ENCODE measurements around the gene CDYL2. TPM values are rescaled to one million over a fixed set of nuclear protein-coding genes. Genes with fewer than 3 reads are reported as not detected.

Gene CDYL2
- total RNA-seq, 2 experiments from 2014 or later: 54.6 to 60.2 TPM

DNA sequence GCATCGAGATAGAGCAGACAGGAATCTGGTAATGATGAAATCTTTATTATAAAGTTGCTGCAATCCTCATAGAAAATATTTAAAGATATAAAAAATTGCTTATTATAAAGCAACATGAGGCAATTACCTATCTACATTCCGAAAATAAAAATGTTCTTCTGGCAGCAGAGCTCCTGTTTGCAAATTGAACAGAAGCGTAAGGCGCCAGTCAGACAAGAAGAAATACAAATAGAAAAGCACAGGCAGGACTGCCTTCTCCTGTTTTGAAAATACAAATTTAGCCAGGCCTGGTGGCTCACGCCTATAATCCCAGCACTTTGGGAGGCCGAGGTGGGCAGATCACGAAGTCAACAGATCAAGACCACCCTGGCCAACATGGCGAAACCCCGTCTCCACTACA, 95.6 kb downstream of the CDYL2 start:
- POLR2A ChIA-PET: no interaction called here
- Mint-ChIP-seq H3K4me3 (no peak overlapping the region), H3K27ac (no peak overlapping the region), H3K27me3 (no peaks in the 10 kb centered on the region), H3K36me3 (ENCODE audit: low read depth) (peaks cover 11% of the 10 kb centered on the region), H3K4me1 (no peaks in the 10 kb centered on the region), H3K9me3 (no peaks in the 10 kb centered on the region)
- CTCF ChIA-PET: no interaction called here
- DNase-seq: no peak

DNA sequence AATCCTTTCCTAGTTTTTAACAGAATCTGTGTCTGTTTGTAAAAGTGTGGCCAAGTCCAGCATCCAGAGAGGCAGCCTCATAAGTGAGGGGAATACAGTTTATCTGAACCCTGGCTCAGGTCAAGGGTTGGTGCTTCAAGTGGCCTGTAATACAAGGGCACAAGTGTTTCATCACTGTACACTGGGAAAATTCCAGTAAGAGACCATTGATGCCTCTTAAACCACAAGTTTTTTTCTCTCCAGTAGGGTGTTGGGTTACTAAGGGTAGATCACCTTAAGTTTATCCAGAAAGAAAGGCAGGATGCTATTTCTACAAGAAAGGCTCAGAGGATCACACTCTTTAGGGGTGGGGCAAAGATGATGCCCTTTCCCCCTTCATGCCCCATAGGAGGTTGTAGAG, 96.7 kb downstream of the CDYL2 start:
- CTCF ChIA-PET: no interaction called here
- Mint-ChIP-seq H3K9me3 (no peaks in the 10 kb centered on the region), H3K36me3 (ENCODE audit: low read depth) (peaks cover 8% of the 10 kb centered on the region), H3K27ac (no peak overlapping the region), H3K4me3 (no peak overlapping the region), H3K4me1 (no peaks in the 10 kb centered on the region), H3K27me3 (no peaks in the 10 kb centered on the region)
- no peak for DNase-seq
- POLR2A ChIA-PET: no interaction called here

DNA sequence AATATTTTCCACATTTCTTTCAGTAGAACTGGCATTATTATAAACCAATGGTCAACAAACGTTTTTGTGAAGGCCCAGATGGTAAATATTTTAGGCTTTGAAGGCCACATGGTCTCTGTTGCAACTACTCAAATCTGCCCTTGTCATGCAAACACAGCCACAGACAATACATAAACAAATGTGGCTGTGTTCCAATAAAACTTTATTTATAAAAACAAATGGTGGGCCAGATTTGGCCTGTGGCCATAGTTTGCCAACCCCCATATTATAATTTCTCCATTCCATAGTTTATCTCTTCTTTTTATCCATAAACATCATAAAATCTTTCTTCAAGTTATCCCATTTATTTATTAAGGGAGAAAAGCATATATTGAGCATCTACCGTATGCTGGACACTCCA, 98.8 kb downstream of the CDYL2 start:
- Mint-ChIP-seq H3K36me3 (ENCODE audit: low read depth) (peaks cover 8% of the 10 kb centered on the region), H3K9me3 (no peaks in the 10 kb centered on the region), H3K4me3 (no peak overlapping the region), H3K27ac (no peak overlapping the region), H3K27me3 (no peaks in the 10 kb centered on the region), H3K4me1 (peaks cover 4% of the 10 kb centered on the region)
- CTCF ChIA-PET: no interaction called here
- POLR2A ChIA-PET: no interaction called here
- DNase-seq: no peak

DNA sequence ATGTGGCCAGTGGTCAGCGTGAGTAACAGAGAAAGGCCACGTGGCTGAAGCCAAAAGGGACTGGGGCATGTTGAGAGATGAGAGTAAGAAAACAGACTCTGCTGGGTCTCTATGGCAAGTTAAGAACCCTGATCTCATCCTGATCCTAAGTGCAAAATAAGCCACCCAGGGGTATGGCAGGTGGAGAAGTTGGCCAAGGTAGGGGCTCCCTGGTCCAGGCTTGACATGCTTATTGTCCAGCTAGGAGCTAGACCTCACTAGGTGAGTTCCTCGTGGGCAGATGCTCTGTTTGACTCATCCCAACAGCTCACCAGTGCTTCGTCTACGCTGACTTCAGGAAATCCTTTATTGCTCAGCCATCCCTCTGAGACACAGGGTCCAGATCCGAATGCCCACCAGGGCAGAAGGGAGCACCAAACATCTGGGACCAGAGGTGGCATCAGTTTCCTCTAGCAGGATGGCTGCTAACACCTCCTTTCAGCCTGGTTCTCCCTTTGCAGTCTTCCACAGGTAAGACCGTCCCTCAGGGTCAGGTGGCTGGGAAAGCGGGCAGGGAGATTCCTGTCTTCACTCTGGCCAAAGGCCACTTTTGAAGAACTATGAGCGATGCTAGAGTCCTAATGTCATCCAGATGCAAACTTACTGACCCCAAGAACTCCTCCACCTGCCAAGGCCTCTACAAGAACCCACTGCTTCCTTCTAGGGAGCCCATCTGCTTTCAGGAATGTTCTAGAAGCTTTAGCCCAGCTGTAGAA, 99.5 kb downstream of the CDYL2 start:
- H3K9me3 Mint-ChIP-seq: no peaks in the 10 kb centered on the region
- no peak for DNase-seq
- peaks cover 8% of the 10 kb centered on the region for H3K36me3 Mint-ChIP-seq (ENCODE audit: low read depth)
- peaks cover 5% of the 10 kb centered on the region for H3K4me1 Mint-ChIP-seq
- no peak overlapping the region for H3K4me3 Mint-ChIP-seq
- no peak overlapping the region for H3K27ac Mint-ChIP-seq
- ChIA-PET POLR2A (no interaction called here), CTCF (no interaction called here)
- H3K27me3 Mint-ChIP-seq: no peaks in the 10 kb centered on the region

DNA sequence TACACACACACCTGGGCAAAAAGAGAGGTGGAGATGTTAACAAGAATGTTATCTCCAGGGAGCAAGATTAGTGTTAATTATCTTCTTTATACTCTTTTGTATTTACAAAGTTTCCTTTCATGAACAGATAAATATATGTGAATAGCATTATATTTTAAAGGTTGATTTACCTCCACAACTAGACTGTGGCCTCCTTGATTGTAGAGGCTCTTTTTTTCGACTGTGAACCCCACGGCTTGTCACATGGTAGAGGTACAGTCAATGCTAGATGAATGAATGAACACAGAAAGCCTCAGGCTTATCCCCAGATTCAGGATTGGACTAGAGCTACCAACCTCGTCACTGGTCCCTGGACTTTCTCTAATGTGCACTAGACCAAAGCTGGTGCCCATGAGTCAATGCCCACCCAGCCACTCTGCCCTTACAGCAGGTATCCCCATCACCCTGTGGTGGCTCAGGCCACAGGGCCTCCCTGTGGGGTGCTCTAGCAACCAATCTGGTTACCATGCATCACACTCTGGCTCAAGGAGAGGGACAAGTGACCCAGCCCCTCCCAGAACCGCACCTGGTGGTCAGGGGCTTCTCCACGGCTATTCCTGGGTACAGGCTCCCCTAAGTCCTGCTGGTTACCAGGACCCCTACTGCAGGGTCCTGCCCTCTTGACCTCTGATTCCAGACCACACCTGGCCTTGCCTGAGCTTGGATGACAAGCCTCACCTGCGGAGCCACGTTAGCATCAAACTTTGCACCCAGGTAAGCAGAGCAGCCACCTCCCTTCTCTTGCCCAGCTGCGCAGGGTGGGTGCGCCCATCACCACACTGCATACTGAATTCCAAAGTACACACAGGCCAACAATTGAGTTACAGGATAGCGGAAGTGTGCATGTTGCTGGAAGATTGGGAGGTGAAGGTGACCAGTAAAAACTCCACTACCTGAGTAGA, 101.0 kb downstream of the CDYL2 start:
- Mint-ChIP-seq H3K27ac (no peak overlapping the region), H3K9me3 (peaks cover 4% of the 10 kb centered on the region), H3K27me3 (no peaks in the 10 kb centered on the region), H3K36me3 (ENCODE audit: low read depth) (peaks cover 14% of the 10 kb centered on the region), H3K4me1 (peaks cover 10% of the 10 kb centered on the region), H3K4me3 (no peak overlapping the region)
- no peak for DNase-seq
- ChIA-PET CTCF (no interaction called here), POLR2A (no interaction called here)

DNA sequence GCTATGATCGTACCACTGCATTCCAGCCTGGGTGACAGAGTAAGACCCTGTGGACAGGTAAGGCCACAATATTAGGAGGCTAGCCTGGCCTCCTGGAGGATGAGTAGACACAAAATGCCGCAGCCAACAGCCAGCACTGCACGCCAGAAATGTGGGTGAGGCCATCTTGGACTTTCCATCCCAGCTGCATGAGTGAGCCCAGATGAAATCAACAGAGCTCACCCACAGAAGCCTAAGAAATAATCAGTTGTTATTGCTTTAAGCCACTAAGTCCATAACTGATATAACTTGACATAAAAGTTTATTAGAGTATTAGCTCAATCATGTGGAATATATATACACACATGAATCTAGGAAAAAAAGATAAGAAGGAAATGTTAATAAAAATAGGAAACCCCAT, 101.7 kb downstream of the CDYL2 start:
- CTCF ChIA-PET: no interaction called here
- no peaks in the 10 kb centered on the region for H3K27me3 Mint-ChIP-seq

DNA sequence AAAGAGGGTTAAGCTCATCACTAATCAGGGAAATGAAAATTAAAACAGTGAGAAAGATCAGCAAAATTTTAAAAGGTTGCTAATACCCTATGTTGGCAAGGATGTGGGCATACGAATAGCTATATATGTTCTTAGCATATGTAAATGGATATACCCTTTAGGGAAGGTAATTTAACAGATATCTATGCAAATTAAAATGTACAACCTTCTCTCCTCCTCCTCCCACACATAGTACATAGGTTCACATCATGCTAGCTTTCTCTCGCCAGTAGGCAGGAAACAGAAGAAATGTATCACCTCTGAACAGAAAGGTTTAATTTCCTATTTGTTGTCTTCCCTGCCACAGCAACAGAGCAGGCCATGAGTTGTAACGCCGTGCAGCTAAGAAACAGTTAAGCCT, 103.8 kb downstream of the CDYL2 start:
- CTCF ChIA-PET: no interaction called here
- peaks cover 15% of the 10 kb centered on the region for H3K9me3 Mint-ChIP-seq

More for the DNA sequence above, 101.7 kb downstream of the CDYL2 start:
- Mint-ChIP-seq H3K27ac (no peak overlapping the region), H3K36me3 (ENCODE audit: low read depth) (peaks cover 16% of the 10 kb centered on the region), H3K4me3 (no peak overlapping the region), H3K9me3 (peaks cover 8% of the 10 kb centered on the region), H3K4me1 (peaks cover 16% of the 10 kb centered on the region)
- POLR2A ChIA-PET: no interaction called here
- no peak for DNase-seq

DNA sequence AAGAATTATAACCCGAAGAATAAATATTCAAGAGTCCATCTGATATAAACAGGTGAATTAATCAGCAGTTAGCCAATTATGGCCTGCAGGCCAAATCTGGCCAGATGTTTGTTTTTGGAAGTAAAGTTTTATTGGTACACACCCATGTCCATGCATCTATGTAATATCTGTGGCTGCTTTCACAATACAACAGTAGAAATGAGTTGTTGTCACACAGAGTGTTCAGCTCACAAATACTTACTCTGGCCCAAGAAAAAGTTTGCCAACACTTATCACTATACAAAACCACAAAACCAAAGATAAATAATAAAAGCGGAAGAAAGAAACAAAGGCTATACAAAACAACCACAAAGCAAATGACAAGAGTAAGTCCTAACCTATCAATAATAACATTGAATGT, 109.4 kb downstream of the CDYL2 start:
- CTCF ChIA-PET: no interaction called here
- H3K27me3 Mint-ChIP-seq: no peaks in the 10 kb centered on the region
- H3K36me3 Mint-ChIP-seq (ENCODE audit: low read depth): peaks cover 28% of the 10 kb centered on the region
- H3K4me3 Mint-ChIP-seq: no peak overlapping the region
- H3K27ac Mint-ChIP-seq: no peak overlapping the region
- POLR2A ChIA-PET: no interaction called here
- peaks cover 52% of the 10 kb centered on the region for H3K4me1 Mint-ChIP-seq
- H3K9me3 Mint-ChIP-seq: peaks cover 15% of the 10 kb centered on the region
- no peak for DNase-seq

More for the DNA sequence above, 103.8 kb downstream of the CDYL2 start:
- Mint-ChIP-seq H3K4me3 (no peak overlapping the region), H3K27ac (no peak overlapping the region), H3K4me1 (peaks cover 25% of the 10 kb centered on the region), H3K27me3 (no peaks in the 10 kb centered on the region), H3K36me3 (ENCODE audit: low read depth) (peaks cover 24% of the 10 kb centered on the region)
- POLR2A ChIA-PET: no interaction called here
- DNase-seq: no peak

DNA sequence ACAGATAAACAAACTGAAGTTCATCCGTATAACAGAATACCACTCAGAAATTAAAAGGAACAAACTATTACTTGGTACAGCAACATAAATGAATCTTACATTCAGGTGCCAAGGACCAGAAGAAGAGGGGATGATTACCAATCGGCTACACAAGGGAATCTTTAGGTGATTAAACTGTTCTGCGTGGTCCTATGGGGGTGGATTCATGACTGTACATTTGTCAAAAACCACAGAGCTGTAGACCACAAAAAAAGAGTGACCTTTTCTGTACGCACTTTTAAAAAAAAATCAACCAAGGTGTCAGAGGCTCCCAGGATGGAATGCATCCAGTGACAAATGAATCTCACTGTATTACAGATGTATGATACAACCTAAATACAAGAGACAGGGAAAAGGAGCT, 110.8 kb downstream of the CDYL2 start:
- no peak overlapping the region for H3K4me3 Mint-ChIP-seq
- ChIA-PET POLR2A (no interaction called here), CTCF (interaction anchor here (0.7 kb wide), 1 partner anchor 13 kb away, joined by 3 read pairs; no protein-coding TSS in a partner anchor)
- H3K27ac Mint-ChIP-seq: no peak overlapping the region
- no peaks in the 10 kb centered on the region for H3K27me3 Mint-ChIP-seq
- peaks cover 48% of the 10 kb centered on the region for H3K4me1 Mint-ChIP-seq
- peaks cover 24% of the 10 kb centered on the region for H3K36me3 Mint-ChIP-seq (ENCODE audit: low read depth)
- H3K9me3 Mint-ChIP-seq: peaks cover 13% of the 10 kb centered on the region
- no peak for DNase-seq

DNA sequence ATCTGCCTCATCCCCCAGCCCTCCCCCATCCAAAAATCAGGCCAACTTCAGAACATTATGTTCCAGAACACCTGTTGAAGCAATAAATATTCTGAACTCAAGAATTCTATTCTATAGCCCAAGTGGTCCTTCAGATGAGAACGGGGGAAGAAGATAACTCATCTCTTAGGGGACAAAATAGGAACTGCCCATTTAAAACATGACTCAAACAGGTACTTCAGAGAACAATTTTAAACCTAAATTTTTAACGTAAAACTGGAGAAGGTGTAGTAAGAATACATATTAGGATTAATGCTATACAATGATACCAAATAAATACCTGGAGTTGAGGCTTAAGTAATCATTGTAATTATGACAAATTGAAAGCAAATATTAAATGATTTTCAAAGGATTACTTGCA, 112.1 kb downstream of the CDYL2 start:
- H3K9me3 Mint-ChIP-seq: peaks cover 6% of the 10 kb centered on the region
- H3K36me3 Mint-ChIP-seq (ENCODE audit: low read depth): peaks cover 16% of the 10 kb centered on the region
- H3K27me3 Mint-ChIP-seq: no peaks in the 10 kb centered on the region
- CTCF ChIA-PET: no interaction called here
- H3K4me3 Mint-ChIP-seq: no peak overlapping the region
- peaks cover 40% of the 10 kb centered on the region for H3K4me1 Mint-ChIP-seq
- no peak overlapping the region for H3K27ac Mint-ChIP-seq
- POLR2A ChIA-PET: no interaction called here
- no peak for DNase-seq

DNA sequence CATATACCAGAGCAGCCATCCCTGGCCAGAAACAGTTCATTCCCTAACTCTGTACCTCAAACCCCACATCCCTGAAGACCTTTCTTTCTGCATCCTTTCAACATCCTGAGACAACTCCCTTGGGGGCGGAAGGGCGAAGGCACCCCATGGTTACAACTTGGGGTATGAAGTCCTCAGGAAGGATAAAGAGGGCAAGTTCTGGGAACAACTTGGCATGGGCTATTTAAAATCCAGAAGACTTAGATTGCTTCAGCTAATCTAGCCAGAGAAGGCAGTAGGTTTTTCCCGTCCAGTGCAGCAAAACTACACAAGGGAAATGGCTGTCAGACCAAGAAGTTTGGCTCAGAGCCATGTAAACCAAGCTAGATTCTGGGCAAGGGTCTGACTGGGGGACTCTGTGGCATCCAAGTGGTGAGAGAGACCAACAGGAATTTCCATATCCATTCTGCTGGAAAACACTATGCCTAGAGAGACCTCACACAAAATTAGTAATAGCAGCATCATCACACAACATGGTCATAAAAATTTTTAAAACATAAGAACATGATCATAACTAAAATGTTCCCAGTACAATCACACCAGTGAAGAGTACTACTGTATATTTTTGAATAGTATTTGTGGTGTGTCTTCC, 113.2 kb downstream of the CDYL2 start:
- no peak overlapping the region for H3K27ac Mint-ChIP-seq
- no peaks in the 10 kb centered on the region for H3K27me3 Mint-ChIP-seq
- H3K36me3 Mint-ChIP-seq (ENCODE audit: low read depth): peaks cover 10% of the 10 kb centered on the region
- ChIA-PET CTCF (no interaction called here), POLR2A (no interaction called here)
- DNase-seq: no peak
- peaks cover 37% of the 10 kb centered on the region for H3K4me1 Mint-ChIP-seq
- H3K9me3 Mint-ChIP-seq: peaks cover 2% of the 10 kb centered on the region
- H3K4me3 Mint-ChIP-seq: no peak overlapping the region

DNA sequence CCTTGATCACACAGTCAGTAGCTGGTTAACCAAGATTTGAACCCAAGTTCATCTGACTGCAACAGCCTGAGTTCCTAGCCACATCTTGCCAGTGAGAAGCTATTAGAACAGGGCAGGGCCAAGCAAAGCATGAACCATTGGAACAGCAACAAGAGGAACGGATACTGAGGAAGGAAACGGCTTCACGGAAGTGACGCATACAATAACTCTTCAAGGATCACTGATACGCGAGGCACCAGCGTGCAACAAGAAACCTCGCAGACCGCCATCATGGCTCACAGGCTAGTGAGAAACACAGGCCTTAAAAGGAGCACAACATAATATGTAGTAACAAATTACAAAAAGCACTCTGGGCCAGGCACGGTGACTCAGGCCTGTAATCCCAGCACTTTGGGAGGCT, 114.9 kb downstream of the CDYL2 start:
- Mint-ChIP-seq H3K4me3 (no peak overlapping the region), H3K4me1 (peaks cover 20% of the 10 kb centered on the region), H3K27ac (no peak overlapping the region), H3K27me3 (no peaks in the 10 kb centered on the region), H3K36me3 (ENCODE audit: low read depth) (peaks cover 8% of the 10 kb centered on the region), H3K9me3 (no peaks in the 10 kb centered on the region)
- ChIA-PET CTCF (no interaction called here), POLR2A (no interaction called here)
- no peak for DNase-seq

DNA sequence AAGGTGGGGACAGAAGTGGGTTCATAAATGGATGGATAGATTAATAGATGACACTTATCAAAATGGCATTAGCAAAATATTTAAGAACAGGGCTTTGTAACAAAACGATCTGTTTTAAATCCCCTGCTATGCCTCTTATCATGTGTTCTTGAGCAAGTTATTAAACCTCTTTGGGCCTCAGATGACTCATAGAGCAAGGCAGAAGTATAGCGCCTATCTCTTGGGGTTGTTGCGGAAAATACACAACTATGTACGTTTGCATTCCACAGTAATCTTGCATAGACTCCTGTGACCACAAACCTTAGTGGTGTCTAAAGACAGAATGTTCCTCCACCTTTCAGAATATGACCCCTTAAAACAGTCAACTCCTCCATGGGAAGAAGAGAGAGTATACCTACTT, 116.8 kb downstream of the CDYL2 start:
- CTCF ChIA-PET: no interaction called here
- Mint-ChIP-seq H3K36me3 (ENCODE audit: low read depth) (peaks cover 26% of the 10 kb centered on the region), H3K4me3 (no peak overlapping the region), H3K9me3 (no peaks in the 10 kb centered on the region), H3K27ac (no peak overlapping the region), H3K4me1 (peaks cover 9% of the 10 kb centered on the region), H3K27me3 (no peaks in the 10 kb centered on the region)
- POLR2A ChIA-PET: no interaction called here
- DNase-seq: no peak

Measured in activated CD4-positive, alpha-beta memory T cell treated with anti-CD3 and anti-CD28 coated beads, Interleukin-2, amount 10 ng/mL, durations not matched to agents 7 days and 5 days (primary cell).